Loucy (cell line): ENCODE measurements around the gene DRGX.

Experiments used
- H2AFZ ChIP-seq: fragments of 200-600 bp; sonication (generic); 2 replicates; pipeline ENCODE4 v1.6.0; 2016; ENCODE audit warnings: antibody characterized with exemption, mild to moderate bottlenecking, low read length, moderate library complexity
- H3F3A ChIP-seq: fragments of 200-600 bp; 2 replicates; pipeline ENCODE4 v1.6.0; 2016; ENCODE audit warnings: antibody characterized with exemption, low read depth, mild to moderate bottlenecking
- H3K27me3 ChIP-seq: fragments of 200-600 bp; sonication (generic); 2 replicates; pipeline ENCODE4 v1.6.1; 2014; ENCODE audit warnings: low read length, mild to moderate bottlenecking; ENCODE audit not compliant: insufficient read depth, poor library complexity, severe bottlenecking
- H3K36me3 ChIP-seq: fragments of 200-600 bp; sonication (generic); 2 replicates; pipeline ENCODE4 v1.6.1; 2016; ENCODE audit warnings: low read length; ENCODE audit not compliant: insufficient read depth
- H3K4me1 ChIP-seq: fragments of 200-600 bp; sonication (generic); 2 replicates; pipeline ENCODE4 v1.5.1; 2014; ENCODE audit warnings: low read length, mild to moderate bottlenecking; ENCODE audit not compliant: insufficient read depth, poor library complexity, severe bottlenecking
- H3K4me2 ChIP-seq: fragments of 200-600 bp; sonication (generic); 2 replicates; pipeline ENCODE4 v1.6.0; 2014; ENCODE audit warnings: antibody characterized with exemption, low read length, low read depth, mild to moderate bottlenecking; ENCODE audit not compliant: poor library complexity, severe bottlenecking
- H3K4me3 ChIP-seq: fragments of 200-600 bp; sonication (generic); 2 replicates; pipeline ENCODE4 v1.5.1; 2014; ENCODE audit warnings: low read length, mild to moderate bottlenecking, mixed read lengths; ENCODE audit not compliant: poor library complexity, severe bottlenecking
- H3K79me2 ChIP-seq: fragments of 200-600 bp; sonication (generic); 2 replicates; pipeline ENCODE4 v1.6.1; 2014; ENCODE audit warnings: low read length; ENCODE audit not compliant: insufficient read depth
- H3K9ac ChIP-seq: fragments of 200-600 bp; sonication (generic); 2 replicates; pipeline ENCODE4 v1.6.0; 2014; ENCODE audit warnings: mild to moderate bottlenecking, low read depth, low read length, moderate library complexity; ENCODE audit not compliant: poor library complexity, severe bottlenecking
- H3K9me2 ChIP-seq: fragments of 200-600 bp; sonication (generic); replicated peaks from 2 replicates; pipeline ENCODE4 v1.6.1; 2016; ENCODE audit warnings: low read depth, low read length, mixed read lengths
- H3K9me3 ChIP-seq: fragments of 200-600 bp; sonication (generic); 2 replicates; pipeline ENCODE4 v1.6.1; 2014; ENCODE audit warnings: mild to moderate bottlenecking, antibody characterized with exemption, low read length, low read depth; ENCODE audit not compliant: insufficient read depth
- H4K20me1 ChIP-seq: fragments of 200-600 bp; sonication (generic); 2 replicates; pipeline ENCODE4 v1.6.0; 2014; ENCODE audit warnings: antibody characterized with exemption, low read length, mild to moderate bottlenecking; ENCODE audit not compliant: insufficient read depth, poor library complexity, severe bottlenecking
- EZH2phosphoT487 ChIP-seq: fragments of 200-600 bp; IDR thresholded peaks from 2 replicates; pipeline ENCODE4 v1.6.1; 2018; ENCODE audit warnings: antibody characterized with exemption, mild to moderate bottlenecking, moderate library complexity, borderline replicate concordance
- TF ChIP-seq, protein P1 (sequence below): fragments of 200-600 bp; sonication (generic); conservative IDR thresholded peaks from 2 replicates; pipeline ENCODE4 v1.5.1; 2014; ENCODE audit warnings: mild to moderate bottlenecking, antibody characterized with exemption, low read length

Gene DRGX

GRCh38 chr10:49377256-49377655, 18.6 kb downstream of the DRGX start:
- TF ChIP-seq, protein P1, sequence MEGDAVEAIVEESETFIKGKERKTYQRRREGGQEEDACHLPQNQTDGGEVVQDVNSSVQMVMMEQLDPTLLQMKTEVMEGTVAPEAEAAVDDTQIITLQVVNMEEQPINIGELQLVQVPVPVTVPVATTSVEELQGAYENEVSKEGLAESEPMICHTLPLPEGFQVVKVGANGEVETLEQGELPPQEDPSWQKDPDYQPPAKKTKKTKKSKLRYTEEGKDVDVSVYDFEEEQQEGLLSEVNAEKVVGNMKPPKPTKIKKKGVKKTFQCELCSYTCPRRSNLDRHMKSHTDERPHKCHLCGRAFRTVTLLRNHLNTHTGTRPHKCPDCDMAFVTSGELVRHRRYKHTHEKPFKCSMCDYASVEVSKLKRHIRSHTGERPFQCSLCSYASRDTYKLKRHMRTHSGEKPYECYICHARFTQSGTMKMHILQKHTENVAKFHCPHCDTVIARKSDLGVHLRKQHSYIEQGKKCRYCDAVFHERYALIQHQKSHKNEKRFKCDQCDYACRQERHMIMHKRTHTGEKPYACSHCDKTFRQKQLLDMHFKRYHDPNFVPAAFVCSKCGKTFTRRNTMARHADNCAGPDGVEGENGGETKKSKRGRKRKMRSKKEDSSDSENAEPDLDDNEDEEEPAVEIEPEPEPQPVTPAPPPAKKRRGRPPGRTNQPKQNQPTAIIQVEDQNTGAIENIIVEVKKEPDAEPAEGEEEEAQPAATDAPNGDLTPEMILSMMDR: no peak
- no peak for TF ChIP-seq EZH2phosphoT487
- Histone ChIP-seq H3K36me3 (no peaks in the 10 kb centered on the region), H3K79me2 (no peaks in the 10 kb centered on the region), H3K27me3 (no peaks in the 10 kb centered on the region), H3K4me1 (no peaks in the 10 kb centered on the region), H3K9ac (no peak overlapping the region), H3K9me3 (no peaks in the 10 kb centered on the region), H4K20me1 (no peaks in the 10 kb centered on the region), H2AFZ (no peak overlapping the region), H3K9me2 (no peaks in the 10 kb centered on the region), H3K4me3 (no peak overlapping the region), H3K4me2 (no peak overlapping the region), H3F3A (no peaks in the 10 kb centered on the region)

DNA sequence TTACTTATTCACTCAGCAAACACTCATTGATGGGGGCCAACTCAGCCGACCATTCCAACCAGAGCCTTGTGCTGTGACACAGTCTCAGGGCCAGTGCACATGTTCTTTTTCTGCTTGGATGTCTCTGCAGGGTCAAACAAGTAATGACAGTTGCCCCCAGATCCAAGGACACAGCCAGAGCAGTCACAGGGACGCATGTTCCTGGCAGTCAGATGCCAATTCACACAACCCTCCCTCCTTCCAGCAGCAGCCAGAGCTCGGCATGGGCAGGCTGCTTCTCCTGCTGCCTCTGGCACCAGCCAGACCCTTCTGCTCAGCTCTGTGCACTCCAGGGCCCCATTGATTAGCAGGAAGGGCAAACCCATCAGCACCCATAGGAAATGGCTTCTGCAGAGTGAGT, 20.3 kb downstream of the DRGX start:
- Histone ChIP-seq H2AFZ (no peak overlapping the region), H3K9me2 (no peaks in the 10 kb centered on the region), H3K4me3 (no peak overlapping the region), H3K9me3 (no peaks in the 10 kb centered on the region), H3K79me2 (no peaks in the 10 kb centered on the region), H3K4me2 (no peak overlapping the region), H3F3A (no peaks in the 10 kb centered on the region), H3K36me3 (no peaks in the 10 kb centered on the region), H3K9ac (no peak overlapping the region), H3K4me1 (no peaks in the 10 kb centered on the region), H3K27me3 (no peaks in the 10 kb centered on the region), H4K20me1 (no peaks in the 10 kb centered on the region)
- TF ChIP-seq, protein P1: no peak
- TF ChIP-seq EZH2phosphoT487: no peak

DNA sequence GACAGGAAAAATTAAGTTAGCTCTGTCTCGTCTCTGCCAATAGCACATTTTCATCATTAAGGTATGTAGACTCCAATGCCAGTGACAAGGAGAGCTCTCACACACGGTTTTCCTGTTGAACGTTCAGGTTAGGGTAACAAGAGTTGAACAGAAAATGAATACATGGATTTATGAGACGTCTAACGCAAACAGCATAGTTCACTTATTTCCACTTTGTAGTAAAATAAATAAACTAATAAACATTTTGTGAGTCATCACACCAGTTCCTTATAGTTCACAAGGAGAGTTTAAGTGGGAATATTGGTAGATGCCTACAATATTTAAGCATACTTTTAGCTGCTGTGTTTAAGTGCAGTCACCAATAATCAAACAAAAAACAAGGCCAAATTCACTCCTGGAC, 21.1 kb downstream of the DRGX start:
- H3K9me2 ChIP-seq: no peaks in the 10 kb centered on the region
- H3K4me1 ChIP-seq: no peaks in the 10 kb centered on the region
- no peaks in the 10 kb centered on the region for H3K27me3 ChIP-seq
- H3K79me2 ChIP-seq: no peaks in the 10 kb centered on the region
- H4K20me1 ChIP-seq: no peaks in the 10 kb centered on the region
- H3K4me3 ChIP-seq: no peak overlapping the region
- no peaks in the 10 kb centered on the region for H3K9me3 ChIP-seq
- H3F3A ChIP-seq: no peaks in the 10 kb centered on the region
- H2AFZ ChIP-seq: no peak overlapping the region
- H3K36me3 ChIP-seq: no peaks in the 10 kb centered on the region
- H3K4me2 ChIP-seq: no peak overlapping the region
- TF ChIP-seq EZH2phosphoT487: no peak
- TF ChIP-seq, protein P1: no peak
- no peak overlapping the region for H3K9ac ChIP-seq
